Lower leg skin (tissue), 4 donors: Measurements from ENCODE around the gene UBE4B. TPM values are rescaled to one million over a fixed set of nuclear protein-coding genes. Genes with fewer than 3 reads are reported as not detected.

ENCODE experiments used
- DNase-seq, 2 donors: peaks; one replicate each; pipeline ENCODE4 v3.0.0-alpha.2; 2019; ENCODE audit warnings: low spot score in 2 of 2
- H3K4me3 ChIP-seq: fragments of 200-600 bp; sonication (generic); 2 replicates; pipeline ENCODE4 v1.5.1; 2017; ENCODE audit warnings: mild to moderate bottlenecking, low read depth; ENCODE audit not compliant: poor library complexity, severe bottlenecking
- POLR2A ChIP-seq, 2 donors: fragments of 450-650 bp; IDR thresholded peaks; one replicate each; pipeline ENCODE4 v1.6.1; 2016 to 2017; ENCODE audit warnings: antibody characterized with exemption in 2 of 2, mild to moderate bottlenecking in 1 of 2, moderate library complexity in 1 of 2
- WGBS, 2 donors: methylation state at CpG; one replicate each; pipeline ENCODE4 v1.1.5; 2018; 5-methylcytosine and 5-hydroxymethylcytosine counted together
- intact Hi-C: fragments of 100-400 bp; cut with DNase I; formaldehyde crosslinking; loops from one replicate; pipeline ENCODE4 v1.15.0; 2023; ENCODE audit warnings: low total_unique reads
- total RNA-seq, 4 donors: library from RNA; depleted of rRNA; stranded (reverse); fragments of >200 nt; gene quantifications; one replicate each; pipeline ENCODE4 v1.1.0, GENCODE V29; 2016
- TF ChIP-seq, protein P1 (sequence below), 3 donors: fragments of 450-650 bp; IDR thresholded peaks; one replicate each; pipeline ENCODE4 v1.5.1; 2016; ENCODE audit warnings: antibody characterized with exemption in 3 of 3, mild to moderate bottlenecking in 3 of 3, moderate library complexity in 2 of 3

The UBE4B gene
- total RNA-seq, 4 donors from 2014 or later = 65.7 to 114 (median 69.9) TPM

GRCh38 chr1:10056599-10056987 is 23.8 kb downstream of the UBE4B start:
- no peak overlapping the region for H3K4me3 ChIP-seq
- DNase-seq = peak in 1 of 2 donors; percentile 69
- TF ChIP-seq, protein P1, sequence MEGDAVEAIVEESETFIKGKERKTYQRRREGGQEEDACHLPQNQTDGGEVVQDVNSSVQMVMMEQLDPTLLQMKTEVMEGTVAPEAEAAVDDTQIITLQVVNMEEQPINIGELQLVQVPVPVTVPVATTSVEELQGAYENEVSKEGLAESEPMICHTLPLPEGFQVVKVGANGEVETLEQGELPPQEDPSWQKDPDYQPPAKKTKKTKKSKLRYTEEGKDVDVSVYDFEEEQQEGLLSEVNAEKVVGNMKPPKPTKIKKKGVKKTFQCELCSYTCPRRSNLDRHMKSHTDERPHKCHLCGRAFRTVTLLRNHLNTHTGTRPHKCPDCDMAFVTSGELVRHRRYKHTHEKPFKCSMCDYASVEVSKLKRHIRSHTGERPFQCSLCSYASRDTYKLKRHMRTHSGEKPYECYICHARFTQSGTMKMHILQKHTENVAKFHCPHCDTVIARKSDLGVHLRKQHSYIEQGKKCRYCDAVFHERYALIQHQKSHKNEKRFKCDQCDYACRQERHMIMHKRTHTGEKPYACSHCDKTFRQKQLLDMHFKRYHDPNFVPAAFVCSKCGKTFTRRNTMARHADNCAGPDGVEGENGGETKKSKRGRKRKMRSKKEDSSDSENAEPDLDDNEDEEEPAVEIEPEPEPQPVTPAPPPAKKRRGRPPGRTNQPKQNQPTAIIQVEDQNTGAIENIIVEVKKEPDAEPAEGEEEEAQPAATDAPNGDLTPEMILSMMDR (IDR thresholded peaks at IDR 0.05) = no peak
- TF ChIP-seq POLR2A (IDR thresholded peaks at IDR 0.05) = no peak
- 87 to 89% methylated on average over 4 of the region's 4 CpGs for WGBS, 2 donors
- intact Hi-C loops = no loop called here

DNA sequence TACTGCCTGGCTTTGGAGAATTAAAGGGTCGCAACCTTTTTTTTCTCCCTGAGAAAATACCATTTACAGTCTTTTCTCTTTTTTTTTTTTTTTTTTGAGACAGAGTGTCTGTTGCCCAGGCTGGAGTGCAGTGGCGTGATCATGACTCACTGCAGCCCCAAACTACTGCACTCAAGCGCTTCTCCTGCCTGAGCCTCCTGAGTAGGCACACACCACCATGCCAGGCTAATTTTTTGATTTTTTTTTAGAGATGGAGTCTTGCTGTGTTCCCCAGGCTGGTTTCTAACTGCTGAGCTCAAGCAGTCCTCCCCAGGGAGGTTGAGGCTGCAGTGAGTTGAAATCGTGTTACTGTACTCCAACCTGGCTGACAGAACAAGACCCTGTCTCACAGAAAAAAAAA is 24.6 kb downstream of the UBE4B start:
- 58 to 60% methylated on average over 4 of the region's 4 CpGs for WGBS, 2 donors
- DNase-seq = no peak
- H3K4me3 ChIP-seq = no peak overlapping the region
- no peak for TF ChIP-seq POLR2A (IDR thresholded peaks at IDR 0.05)
- TF ChIP-seq, protein P1 (IDR thresholded peaks at IDR 0.05) = no peak
- intact Hi-C loops = no loop called here

DNA sequence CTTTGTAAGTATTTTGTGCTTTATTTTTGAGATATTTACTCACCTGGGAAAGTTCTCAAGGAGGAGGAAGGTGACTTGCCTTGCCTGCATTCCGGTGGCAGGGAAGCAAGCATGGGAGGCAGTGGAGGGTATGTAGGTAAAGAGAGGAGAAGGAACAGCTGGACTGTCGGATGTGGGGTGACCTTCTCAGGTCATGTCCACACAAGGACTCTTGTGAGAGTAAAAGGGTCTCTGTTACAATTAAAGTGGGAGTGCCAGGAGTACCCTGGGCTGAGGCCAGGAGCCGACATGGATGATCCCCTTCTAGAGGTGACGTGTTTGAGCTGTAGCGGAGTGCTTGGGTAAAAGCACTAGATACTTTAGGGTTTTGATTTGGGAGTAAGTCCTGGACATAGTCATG is 25.0 kb downstream of the UBE4B start:
- H3K4me3 ChIP-seq = no peak overlapping the region
- no peak for DNase-seq
- intact Hi-C loops = no loop called here
- no peak for TF ChIP-seq POLR2A (IDR thresholded peaks at IDR 0.05)
- TF ChIP-seq, protein P1 (IDR thresholded peaks at IDR 0.05) = no peak
- WGBS, 2 donors = 77 to 78% methylated on average over 5 of the region's 5 CpGs

DNA sequence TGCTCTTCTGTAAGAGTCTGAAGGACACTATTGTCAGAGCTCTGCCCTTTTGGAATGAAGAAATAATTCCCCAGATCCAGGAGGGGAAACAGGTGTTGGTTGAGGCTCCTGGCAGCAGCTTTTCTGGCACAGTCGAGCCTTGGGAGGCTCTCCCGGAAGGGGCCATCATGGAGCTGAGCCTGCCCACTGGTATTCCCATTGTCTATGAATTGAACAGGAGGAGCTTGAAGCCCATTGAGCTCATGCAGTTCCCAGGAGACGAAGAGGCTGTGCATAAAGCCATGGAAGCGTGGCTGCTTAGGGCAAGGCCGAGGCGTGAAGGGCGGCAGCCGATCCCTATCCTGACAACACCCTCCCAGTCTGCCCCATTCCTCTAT is 26.6 kb downstream of the UBE4B start:
- TF ChIP-seq, protein P1 (IDR thresholded peaks at IDR 0.05) = no peak
- intact Hi-C loops = no loop called here
- no peak for DNase-seq
- H3K4me3 ChIP-seq = no peak overlapping the region
- 87 to 89% methylated on average over 8 of the region's 8 CpGs for WGBS, 2 donors

- WGBS, 2 donors = 88 to 89% methylated on average over 8 of the region's 8 CpGs
- DNase-seq = no peak
- no peak overlapping the region for H3K4me3 ChIP-seq
- TF ChIP-seq POLR2A (IDR thresholded peaks at IDR 0.05) = no peak
- TF ChIP-seq, protein P1 (IDR thresholded peaks at IDR 0.05) = no peak
- intact Hi-C loops = loop anchor here (10.0 kb wide), 1 partner anchor 1854 kb away; no protein-coding TSS in a partner anchor
Observed at GRCh38 chr1:10060311-10061100, 27.7 kb downstream of the UBE4B start.

GRCh38 chr1:10061276-10061675 is 28.5 kb downstream of the UBE4B start:
- TF ChIP-seq, protein P1 (IDR thresholded peaks at IDR 0.05) = no peak
- TF ChIP-seq POLR2A (IDR thresholded peaks at IDR 0.05) = no peak
- 78 to 86% methylated on average over 5 of the region's 5 CpGs for WGBS, 2 donors
- no peak for DNase-seq
- intact Hi-C loops = loop anchor here (10.0 kb wide), 1 partner anchor 1854 kb away; no protein-coding TSS in a partner anchor
- H3K4me3 ChIP-seq = no peak overlapping the region
